Activated CD4-positive, alpha-beta T cell treated with anti-CD3 and anti-CD28 coated beads, Interleukin-2, Interleukin-6, amounts not matched to agents 100 ng/mL and 50 ng/mL, durations not matched to agents 16 hours and 8 hours (primary cell): Measurements from ENCODE around the gene GAA.
"Not testable (repeated sequence)": the region's sequence is repeated elsewhere in the genome, so short reads cannot be mapped to it uniquely, and the experiment has no call there.

ENCODE experiments used
- DNase-seq: peaks from one replicate; pipeline ENCODE4 v3.0.0-alpha.2; 2020

The GAA gene

GRCh38 chr17:80084773-80085172, 16.6 kb upstream of the GAA start:
- no peak for DNase-seq

DNA sequence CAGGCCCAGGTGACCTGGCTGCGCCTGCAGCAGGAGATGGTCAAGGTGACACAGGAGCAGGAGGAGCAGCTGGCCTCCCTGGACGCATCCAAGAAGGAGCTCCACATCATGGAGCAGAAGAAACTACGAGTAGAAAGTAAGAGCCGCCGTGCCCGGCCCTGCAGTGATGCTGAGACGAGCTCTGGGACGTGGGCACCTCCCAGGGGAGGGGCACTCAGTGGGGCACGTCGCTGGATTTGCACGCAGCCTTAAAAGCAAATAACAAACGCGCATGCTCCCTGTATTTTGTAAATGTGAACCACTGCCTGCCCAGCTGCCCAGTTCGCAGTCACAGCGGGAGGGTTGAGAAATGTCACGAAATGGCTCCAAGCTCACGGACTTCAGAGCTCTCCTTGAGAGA, 15.3 kb upstream of the GAA start:
- no peak for DNase-seq

DNA sequence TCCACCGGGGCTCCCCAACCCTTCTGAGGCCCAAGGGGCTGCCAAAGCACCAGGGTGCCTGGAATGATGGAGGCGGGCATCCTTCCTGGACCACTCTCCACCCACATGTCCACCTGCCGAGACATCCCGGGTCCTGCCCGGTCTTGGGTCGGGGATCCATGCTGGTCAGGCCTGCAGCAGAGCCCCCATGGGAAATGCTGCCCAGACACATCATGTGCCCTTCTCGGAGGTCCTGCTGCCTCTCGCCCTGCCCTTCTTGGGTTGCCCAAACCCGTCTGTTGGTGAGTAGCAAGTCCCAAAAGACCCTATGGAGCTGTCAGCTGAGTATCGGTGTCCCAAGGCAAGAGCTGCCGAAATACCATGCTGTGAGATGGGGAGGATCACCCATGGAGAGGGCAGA, 14.8 kb upstream of the GAA start:
- DNase-seq: no peak

GRCh38 chr17:80087346-80088265, 13.8 kb upstream of the GAA start:
- DNase-seq: no peak

GRCh38 chr17:80089762-80090161, 11.6 kb upstream of the GAA start:
- DNase-seq: no peak

- DNase-seq: not testable (repeated sequence)
Measured at GRCh38 chr17:80090164-80090563, 11.2 kb upstream of the GAA start.

DNA sequence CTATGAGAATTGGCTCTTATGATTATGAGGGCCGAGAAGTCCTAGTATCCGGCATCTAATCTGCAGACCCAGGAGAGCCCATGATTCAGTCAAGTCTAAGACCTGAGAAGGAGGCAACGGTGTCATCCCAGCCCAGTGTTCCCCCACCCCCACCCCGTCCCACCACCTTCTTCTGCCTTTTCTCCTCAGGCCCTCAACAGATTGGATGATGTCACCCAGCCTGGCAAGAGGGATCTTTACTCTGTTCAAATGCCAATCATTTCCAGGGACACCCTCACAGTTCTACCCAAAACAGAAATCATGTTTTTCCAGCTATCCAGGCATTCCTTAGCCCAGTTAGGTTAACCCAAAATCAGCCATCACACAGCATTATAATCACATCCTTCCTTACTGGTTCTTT, 10.0 kb upstream of the GAA start:
- DNase-seq: no peak

GRCh38 chr17:80092959-80093358, 8.4 kb upstream of the GAA start:
- DNase-seq: no peak

DNA sequence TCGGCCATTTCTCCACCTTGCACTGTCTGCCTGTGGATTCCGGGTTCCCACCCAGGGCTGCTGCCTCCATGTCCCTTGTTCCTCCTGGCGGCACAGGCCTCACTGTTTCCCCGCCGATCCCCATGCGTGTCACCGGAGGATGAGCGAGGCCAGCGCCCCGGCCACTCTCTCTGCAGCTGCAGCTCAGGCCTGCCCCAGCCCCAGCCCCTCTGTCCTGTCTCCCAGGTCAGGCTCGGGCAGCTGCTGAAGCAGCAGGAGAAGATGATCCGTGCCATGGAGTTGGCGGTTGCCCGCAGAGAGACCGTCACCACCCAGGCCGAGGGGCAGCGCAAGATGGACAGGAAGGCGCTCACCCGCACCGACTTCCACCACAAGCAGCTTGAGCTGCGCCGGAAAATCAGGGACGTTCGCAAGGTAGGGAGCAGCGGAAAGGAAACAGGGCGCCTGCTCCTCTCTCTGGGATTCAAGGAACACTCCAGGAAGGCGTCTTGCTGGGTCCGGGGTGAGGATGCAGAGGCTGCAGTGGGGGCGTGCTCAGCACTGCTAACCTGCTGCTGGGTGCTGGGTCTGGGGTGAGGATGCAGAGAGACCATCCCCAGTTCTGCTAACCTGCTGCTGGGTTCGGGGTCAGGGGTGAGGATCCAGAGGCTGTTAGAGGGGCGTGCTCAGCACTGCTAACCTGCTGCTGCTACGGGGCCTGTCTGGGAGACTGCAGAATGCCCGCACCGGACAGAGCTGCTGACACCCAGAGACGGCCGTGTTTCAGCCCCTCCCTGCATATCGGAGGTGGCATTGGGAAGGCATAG, 6.1 kb upstream of the GAA start:
- DNase-seq: no peak

DNA sequence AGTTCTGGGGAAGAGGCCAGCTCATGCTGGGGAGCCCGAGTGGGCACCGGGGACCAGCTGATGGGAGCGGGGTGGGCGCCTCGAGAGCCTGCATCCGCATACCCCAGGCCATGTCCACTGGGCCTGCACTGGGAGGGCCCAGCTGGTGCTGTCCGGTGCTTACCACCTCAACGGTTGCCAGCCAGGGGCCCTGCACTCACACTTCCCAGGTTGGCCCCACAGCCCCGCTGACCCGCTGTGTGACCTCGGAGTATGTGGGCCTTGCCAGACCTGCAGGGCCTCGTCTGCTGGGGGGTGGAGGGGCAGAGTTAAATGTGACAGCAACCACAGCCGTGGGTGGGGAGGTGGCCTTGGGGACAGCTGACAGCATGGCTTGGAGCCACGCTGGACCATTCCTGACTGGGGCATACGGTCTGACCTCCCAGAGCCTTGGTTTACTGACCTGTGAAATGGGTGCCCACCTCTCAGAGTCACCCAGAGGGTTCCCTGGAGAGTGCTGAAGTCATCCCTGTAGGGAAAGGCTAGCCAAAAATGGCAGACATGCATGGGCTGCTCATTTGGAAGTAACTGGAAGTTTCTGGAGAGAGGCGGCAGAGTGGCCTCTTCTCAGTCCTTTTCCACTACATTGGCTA, 5.4 kb upstream of the GAA start:
- no peak for DNase-seq

DNA sequence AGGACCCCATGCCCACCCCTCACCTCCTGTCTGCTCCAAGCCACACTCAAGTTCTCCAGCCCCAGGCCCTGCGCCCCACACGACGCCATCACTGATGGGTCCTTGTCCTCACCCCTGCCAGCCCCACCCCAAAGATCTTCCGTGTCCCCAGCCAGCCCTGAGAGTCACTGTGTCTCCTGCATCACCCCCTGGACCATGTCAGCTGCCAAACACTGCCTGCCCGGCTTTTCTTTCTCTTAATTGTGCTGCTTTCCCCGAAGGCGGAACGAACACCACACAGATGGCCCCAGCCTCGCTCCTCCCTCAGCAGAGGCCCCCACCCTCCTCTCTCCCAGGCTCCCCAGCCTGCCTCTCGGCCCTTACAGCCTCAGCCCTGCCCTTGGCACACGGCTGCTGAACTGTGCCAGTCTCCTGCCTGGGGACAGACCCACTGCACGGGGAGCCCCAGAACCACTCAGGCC, 4.8 kb upstream of the GAA start:
- no peak for DNase-seq

GRCh38 chr17:80097127-80097621, 4.2 kb upstream of the GAA start:
- no peak for DNase-seq

GRCh38 chr17:80097844-80098691, 3.3 kb upstream of the GAA start:
- no peak for DNase-seq

GRCh38 chr17:80099291-80100034, 1.9 kb upstream of the GAA start:
- DNase-seq: no peak

- DNase-seq: no peak
Measured at GRCh38 chr17:80100035-80100323, 1.4 kb upstream of the GAA start.

DNA sequence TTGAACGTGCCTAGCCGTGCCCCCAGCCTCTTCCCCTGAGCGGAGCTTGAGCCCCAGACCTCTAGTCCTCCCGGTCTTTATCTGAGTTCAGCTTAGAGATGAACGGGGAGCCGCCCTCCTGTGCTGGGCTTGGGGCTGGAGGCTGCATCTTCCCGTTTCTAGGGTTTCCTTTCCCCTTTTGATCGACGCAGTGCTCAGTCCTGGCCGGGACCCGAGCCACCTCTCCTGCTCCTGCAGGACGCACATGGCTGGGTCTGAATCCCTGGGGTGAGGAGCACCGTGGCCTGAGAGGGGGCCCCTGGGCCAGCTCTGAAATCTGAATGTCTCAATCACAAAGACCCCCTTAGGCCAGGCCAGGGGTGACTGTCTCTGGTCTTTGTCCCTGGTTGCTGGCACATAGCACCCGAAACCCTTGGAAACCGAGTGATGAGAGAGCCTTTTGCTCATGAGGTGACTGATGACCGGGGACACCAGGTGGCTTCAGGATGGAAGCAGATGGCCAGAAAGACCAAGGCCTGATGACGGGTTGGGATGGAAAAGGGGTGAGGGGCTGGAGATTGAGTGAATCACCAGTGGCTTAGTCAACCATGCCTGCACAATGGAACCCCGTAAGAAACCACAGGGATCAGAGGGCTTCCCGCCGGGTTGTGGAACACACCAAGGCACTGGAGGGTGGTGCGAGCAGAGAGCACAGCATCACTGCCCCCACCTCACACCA, 724 bp downstream of the GAA start:
- DNase-seq: peak; percentile 8

- no peak for DNase-seq
Measured at GRCh38 chr17:80102664-80103448, 1.5 kb downstream of the GAA start.

- DNase-seq: no peak
Measured at GRCh38 chr17:80103449-80104085, 2.2 kb downstream of the GAA start.

DNA sequence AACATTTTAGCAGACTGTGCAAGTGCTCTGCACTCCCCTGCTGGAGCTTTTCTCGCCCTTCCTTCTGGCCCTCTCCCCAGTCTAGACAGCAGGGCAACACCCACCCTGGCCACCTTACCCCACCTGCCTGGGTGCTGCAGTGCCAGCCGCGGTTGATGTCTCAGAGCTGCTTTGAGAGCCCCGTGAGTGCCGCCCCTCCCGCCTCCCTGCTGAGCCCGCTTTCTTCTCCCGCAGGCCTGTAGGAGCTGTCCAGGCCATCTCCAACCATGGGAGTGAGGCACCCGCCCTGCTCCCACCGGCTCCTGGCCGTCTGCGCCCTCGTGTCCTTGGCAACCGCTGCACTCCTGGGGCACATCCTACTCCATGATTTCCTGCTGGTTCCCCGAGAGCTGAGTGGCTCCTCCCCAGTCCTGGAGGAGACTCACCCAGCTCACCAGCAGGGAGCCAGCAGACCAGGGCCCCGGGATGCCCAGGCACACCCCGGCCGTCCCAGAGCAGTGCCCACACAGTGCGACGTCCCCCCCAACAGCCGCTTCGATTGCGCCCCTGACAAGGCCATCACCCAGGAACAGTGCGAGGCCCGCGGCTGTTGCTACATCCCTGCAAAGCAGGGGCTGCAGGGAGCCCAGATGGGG, 3.1 kb downstream of the GAA start:
- no peak for DNase-seq
